ENCODE measurements around the gene F2RL3.

DNA sequence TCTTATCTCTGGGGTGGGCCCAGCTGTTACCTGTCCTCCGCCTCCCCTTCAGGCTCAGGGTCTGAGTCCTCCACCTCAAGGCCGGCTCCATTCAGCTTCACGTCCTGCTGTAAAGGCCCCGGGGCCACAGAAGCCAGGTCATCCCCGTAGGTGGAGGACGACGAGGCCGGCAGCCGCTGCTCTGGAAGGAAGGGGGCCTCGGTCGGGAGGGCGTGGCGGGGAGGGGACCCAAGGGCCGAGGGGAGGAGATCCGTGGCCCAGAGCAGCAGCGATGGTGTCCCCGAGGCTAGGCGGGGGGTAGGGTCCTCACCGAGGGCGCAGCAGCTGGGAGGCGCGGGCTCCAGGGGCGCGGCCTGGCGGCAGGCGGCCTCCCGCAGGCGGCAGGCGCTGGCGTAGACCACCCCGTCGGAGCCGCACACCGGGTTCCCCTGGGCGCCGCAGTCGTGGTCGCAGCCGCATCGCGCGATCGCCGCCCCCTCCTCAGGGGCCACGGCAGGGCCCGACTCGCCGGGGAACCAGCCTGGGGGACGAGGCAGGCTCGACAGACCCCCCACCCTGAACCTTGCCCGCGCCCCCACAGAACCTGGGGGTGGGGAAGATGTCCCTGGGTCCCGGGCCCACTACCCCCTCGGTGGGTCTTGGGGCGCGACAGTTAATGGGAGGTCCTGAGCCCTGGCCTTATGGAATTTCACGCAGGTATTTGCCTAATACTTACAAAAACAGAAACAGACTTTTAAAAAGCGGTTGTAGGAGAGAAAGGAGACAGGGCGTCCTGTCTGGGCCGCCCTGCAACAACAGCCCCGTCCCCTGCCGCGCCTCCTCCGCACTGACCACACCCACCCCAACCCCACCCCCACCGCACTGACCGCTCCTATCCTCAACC is 7.6 kb downstream of the F2RL3 start:
- TF ChIP-seq, protein P1, sequence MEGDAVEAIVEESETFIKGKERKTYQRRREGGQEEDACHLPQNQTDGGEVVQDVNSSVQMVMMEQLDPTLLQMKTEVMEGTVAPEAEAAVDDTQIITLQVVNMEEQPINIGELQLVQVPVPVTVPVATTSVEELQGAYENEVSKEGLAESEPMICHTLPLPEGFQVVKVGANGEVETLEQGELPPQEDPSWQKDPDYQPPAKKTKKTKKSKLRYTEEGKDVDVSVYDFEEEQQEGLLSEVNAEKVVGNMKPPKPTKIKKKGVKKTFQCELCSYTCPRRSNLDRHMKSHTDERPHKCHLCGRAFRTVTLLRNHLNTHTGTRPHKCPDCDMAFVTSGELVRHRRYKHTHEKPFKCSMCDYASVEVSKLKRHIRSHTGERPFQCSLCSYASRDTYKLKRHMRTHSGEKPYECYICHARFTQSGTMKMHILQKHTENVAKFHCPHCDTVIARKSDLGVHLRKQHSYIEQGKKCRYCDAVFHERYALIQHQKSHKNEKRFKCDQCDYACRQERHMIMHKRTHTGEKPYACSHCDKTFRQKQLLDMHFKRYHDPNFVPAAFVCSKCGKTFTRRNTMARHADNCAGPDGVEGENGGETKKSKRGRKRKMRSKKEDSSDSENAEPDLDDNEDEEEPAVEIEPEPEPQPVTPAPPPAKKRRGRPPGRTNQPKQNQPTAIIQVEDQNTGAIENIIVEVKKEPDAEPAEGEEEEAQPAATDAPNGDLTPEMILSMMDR (IDR thresholded peaks at IDR 0.05 in 4 of 5, conservative IDR thresholded peaks at IDR 0.05 in 1 of 5) = no peak
- peak; percentile 39 to 51 for TF ChIP-seq POLR2A (IDR thresholded peaks at IDR 0.05)
